OCI-LY1 (cell line): ENCODE data around the gene CSNK1G2.

ENCODE experiments used
- H2AFZ ChIP-seq: fragments of 200-600 bp; sonication (generic), shearing (Covaris generic); 2 replicates; pipeline ENCODE4 v1.6.0; 2014; ENCODE audit warnings: antibody characterized with exemption, mild to moderate bottlenecking, low read length
- H3F3A ChIP-seq: fragments of 200-600 bp; sonication (generic), shearing (Covaris generic); 2 replicates; pipeline ENCODE4 v1.6.0; 2014; ENCODE audit warnings: mild to moderate bottlenecking, antibody characterized with exemption, low read length, moderate library complexity; ENCODE audit not compliant: insufficient read depth
- H3K27ac ChIP-seq: fragments of 200-600 bp; sonication (generic); 2 replicates; pipeline ENCODE4 v1.5.1; 2014; ENCODE audit warnings: low read length, mixed run types, mild to moderate bottlenecking, low read depth; ENCODE audit not compliant: poor library complexity, severe bottlenecking
- H3K27me3 ChIP-seq: fragments of 200-600 bp; sonication (generic); 2 replicates; pipeline ENCODE4 v1.6.0; 2014; ENCODE audit warnings: antibody characterized with exemption, mild to moderate bottlenecking, low read length, moderate library complexity; ENCODE audit not compliant: insufficient read depth
- H3K36me3 ChIP-seq: fragments of 200-600 bp; sonication (generic); 2 replicates; pipeline ENCODE4 v1.6.1; 2014; ENCODE audit warnings: mild to moderate bottlenecking, antibody characterized with exemption, low read length, moderate library complexity, mixed read lengths; ENCODE audit not compliant: insufficient read depth
- H3K4me1 ChIP-seq: fragments of 200-600 bp; sonication (generic); 2 replicates; pipeline ENCODE4 v1.5.1; 2014; ENCODE audit warnings: mild to moderate bottlenecking, low read length, moderate library complexity; ENCODE audit not compliant: insufficient read depth, severe bottlenecking
- H3K4me2 ChIP-seq: fragments of 200-600 bp; sonication (generic), shearing (Covaris generic); 2 replicates; pipeline ENCODE4 v1.6.1; 2014; ENCODE audit warnings: low read length
- H3K4me3 ChIP-seq: fragments of 200-600 bp; sonication (generic); 2 replicates; pipeline ENCODE4 v1.5.1; 2014; ENCODE audit warnings: low read length, low read depth, mild to moderate bottlenecking, mixed read lengths; ENCODE audit not compliant: poor library complexity, severe bottlenecking
- H3K79me2 ChIP-seq: fragments of 200-600 bp; shearing (Covaris generic); 2 replicates; pipeline ENCODE4 v1.6.1; 2016; ENCODE audit warnings: mixed run types, low read length, mixed read lengths; ENCODE audit not compliant: insufficient read depth
- H3K9ac ChIP-seq: fragments of 200-600 bp; sonication (generic), shearing (Covaris generic); 2 replicates; pipeline ENCODE4 v1.6.1; 2014; ENCODE audit warnings: mild to moderate bottlenecking, low read length, mixed read lengths
- H3K9me2 ChIP-seq: fragments of 200-600 bp; sonication (generic), shearing (Covaris generic); 2 replicates; pipeline ENCODE4 v1.6.1; 2014; ENCODE audit warnings: low read depth, mild to moderate bottlenecking, low read length, mixed read lengths
- H3K9me3 ChIP-seq: fragments of 200-600 bp; shearing (Covaris generic); 2 replicates; pipeline ENCODE4 v1.6.1; 2014; ENCODE audit warnings: low read length, mixed read lengths
- H4K20me1 ChIP-seq: fragments of 200-600 bp; sonication (generic), shearing (Covaris generic); 2 replicates; pipeline ENCODE4 v1.6.0; 2016; ENCODE audit warnings: mild to moderate bottlenecking, low read length; ENCODE audit not compliant: insufficient read depth
- EZH2 ChIP-seq: fragments of 200-600 bp; sonication (generic), shearing (Covaris generic); IDR thresholded peaks from 2 replicates; pipeline ENCODE4 v1.8.0; 2017; ENCODE audit warnings: borderline replicate concordance, mixed run types, mild to moderate bottlenecking, antibody characterized with exemption, low read length, moderate library complexity, mixed read lengths
- TF ChIP-seq, protein P1 (sequence below): fragments of 200-600 bp; sonication (generic), shearing (Covaris generic); IDR thresholded peaks from 2 replicates; pipeline ENCODE4 v1.5.1; 2017; ENCODE audit warnings: mild to moderate bottlenecking, antibody characterized with exemption, low read length, moderate library complexity, mixed read lengths

The CSNK1G2 gene

DNA sequence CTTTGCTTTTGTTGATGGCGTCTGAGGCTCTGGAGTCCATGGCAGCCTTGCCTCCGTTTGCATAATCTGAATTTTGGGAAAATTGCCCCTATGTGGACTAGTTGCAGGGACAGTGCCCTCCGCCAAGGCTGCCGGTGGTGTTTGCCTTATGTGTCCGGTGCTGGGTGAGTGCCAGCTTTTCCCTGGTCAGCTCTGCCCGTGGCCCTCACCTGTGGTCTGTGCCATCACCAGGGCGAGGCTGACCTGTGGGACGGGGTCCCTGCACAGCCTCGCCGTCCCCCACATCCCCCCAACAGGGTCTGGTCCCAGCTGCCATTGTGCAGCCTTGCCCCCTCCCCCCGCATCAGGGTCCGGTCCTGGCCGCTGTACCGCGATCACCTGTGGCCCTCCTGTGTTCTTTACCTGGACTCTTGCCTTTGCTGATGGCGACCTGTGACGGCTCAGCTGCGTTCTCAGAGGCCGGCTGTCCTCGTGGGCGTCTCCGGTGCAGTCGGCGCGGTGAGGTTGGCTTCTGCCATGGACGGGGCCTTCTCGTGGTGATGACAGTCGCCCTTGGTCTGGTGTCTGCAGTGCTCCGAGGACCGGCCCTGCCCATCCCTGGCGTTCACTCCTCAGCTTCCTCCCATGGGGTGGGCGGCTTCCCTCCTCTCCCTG lies 12.6 kb downstream of the CSNK1G2 start:
- no peaks in the 10 kb centered on the region for H3K27me3 ChIP-seq
- no peaks in the 10 kb centered on the region for H3F3A ChIP-seq
- TF ChIP-seq, protein P1, sequence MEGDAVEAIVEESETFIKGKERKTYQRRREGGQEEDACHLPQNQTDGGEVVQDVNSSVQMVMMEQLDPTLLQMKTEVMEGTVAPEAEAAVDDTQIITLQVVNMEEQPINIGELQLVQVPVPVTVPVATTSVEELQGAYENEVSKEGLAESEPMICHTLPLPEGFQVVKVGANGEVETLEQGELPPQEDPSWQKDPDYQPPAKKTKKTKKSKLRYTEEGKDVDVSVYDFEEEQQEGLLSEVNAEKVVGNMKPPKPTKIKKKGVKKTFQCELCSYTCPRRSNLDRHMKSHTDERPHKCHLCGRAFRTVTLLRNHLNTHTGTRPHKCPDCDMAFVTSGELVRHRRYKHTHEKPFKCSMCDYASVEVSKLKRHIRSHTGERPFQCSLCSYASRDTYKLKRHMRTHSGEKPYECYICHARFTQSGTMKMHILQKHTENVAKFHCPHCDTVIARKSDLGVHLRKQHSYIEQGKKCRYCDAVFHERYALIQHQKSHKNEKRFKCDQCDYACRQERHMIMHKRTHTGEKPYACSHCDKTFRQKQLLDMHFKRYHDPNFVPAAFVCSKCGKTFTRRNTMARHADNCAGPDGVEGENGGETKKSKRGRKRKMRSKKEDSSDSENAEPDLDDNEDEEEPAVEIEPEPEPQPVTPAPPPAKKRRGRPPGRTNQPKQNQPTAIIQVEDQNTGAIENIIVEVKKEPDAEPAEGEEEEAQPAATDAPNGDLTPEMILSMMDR = no peak
- TF ChIP-seq EZH2 = no peak
- H3K79me2 ChIP-seq = peaks cover 10% of the 10 kb centered on the region
- H2AFZ ChIP-seq = no peak overlapping the region
- H3K4me3 ChIP-seq = no peak overlapping the region
- no peaks in the 10 kb centered on the region for H3K9me3 ChIP-seq
- no peak overlapping the region for H3K27ac ChIP-seq
- H3K36me3 ChIP-seq = peaks cover 30% of the 10 kb centered on the region; the same call in 1 of the 2 replicates
- H3K9ac ChIP-seq = no peak overlapping the region
- no peaks in the 10 kb centered on the region for H3K9me2 ChIP-seq
- no peak overlapping the region for H3K4me2 ChIP-seq
- H3K4me1 ChIP-seq = no peaks in the 10 kb centered on the region
- no peaks in the 10 kb centered on the region for H4K20me1 ChIP-seq

DNA sequence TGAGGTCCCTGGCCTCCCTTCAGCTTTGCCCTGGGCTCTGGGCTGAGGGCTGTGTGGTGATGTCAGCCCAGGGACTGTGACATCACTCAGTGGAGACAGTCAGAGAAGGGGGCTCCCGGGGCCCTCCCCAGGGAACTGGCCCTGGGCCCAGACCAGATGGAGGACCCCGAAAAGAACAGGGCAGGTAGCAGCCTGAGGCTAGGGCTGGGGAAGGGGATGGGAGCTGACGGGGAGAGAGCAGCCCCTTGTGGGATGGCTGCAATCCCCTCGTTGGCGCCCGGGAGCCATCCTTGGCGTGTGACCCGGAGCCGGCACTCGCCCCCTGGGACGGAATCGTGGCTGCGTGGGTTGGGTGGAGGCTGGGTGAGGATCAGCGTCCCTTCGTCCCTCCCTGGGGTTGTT lies 13.6 kb downstream of the CSNK1G2 start:
- H3K9ac ChIP-seq = no peak overlapping the region
- no peak overlapping the region for H3K4me2 ChIP-seq
- no peaks in the 10 kb centered on the region for H3K27me3 ChIP-seq
- H3K79me2 ChIP-seq = no peaks in the 10 kb centered on the region
- no peak overlapping the region for H3K27ac ChIP-seq
- no peaks in the 10 kb centered on the region for H3K9me3 ChIP-seq
- no peaks in the 10 kb centered on the region for H4K20me1 ChIP-seq
- H3F3A ChIP-seq = no peaks in the 10 kb centered on the region
- H2AFZ ChIP-seq = no peak overlapping the region
- peaks cover 20% of the 10 kb centered on the region; the same call in 1 of the 2 replicates for H3K36me3 ChIP-seq
- no peaks in the 10 kb centered on the region for H3K9me2 ChIP-seq
- TF ChIP-seq EZH2 = no peak
- TF ChIP-seq, protein P1 = no peak
- no peaks in the 10 kb centered on the region for H3K4me1 ChIP-seq
- no peak overlapping the region for H3K4me3 ChIP-seq

DNA sequence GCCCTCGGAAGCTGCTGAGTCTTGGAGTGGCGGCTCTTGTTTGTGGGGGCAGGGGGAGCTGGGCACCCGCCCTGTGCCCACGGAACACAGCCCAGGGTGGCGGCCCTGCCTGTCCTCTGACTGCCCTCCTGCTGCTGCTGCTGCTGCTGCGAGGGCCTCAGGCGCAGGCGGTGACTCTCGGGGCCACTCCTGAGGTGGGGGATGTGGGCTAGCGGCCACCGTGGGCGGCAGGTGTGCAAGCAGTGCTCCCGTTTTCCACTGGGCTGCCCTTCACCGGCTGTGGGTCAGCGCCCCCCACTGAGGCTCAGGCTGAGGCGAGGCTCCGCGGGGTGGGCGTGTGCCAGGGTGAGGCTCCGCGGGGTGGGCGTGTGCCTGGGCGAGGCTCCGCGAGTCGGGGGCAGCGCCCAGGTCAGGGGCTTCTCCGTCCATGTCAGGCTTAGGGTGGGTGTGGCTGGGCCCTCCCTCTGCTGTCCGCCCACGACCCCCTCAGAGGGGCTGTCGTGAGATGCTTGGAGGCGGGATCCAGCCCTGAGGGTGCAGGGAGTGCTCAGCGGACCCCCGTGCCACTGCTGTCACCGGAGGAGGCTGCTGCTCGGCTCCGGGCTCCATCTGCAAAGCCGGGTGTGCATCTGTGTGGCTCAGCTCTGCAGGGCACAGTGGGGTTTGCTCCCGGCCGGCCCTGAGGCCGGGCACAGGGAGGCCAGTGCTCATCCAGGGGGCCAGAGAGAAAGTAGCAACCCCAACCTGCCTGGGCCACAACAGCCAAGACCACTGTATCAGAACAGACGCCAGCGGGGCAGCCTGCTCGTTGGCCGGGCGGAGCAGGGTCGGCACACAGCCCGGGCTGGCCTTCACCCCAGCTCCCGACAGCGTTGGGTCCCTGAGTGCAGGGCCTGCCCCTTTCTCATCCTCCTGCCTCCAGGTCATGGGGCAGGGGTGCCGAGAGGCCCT lies 14.5 kb downstream of the CSNK1G2 start:
- no peaks in the 10 kb centered on the region for H3K27me3 ChIP-seq
- no peak overlapping the region for H3K4me3 ChIP-seq
- H3K9me2 ChIP-seq = no peaks in the 10 kb centered on the region
- H3K9me3 ChIP-seq = no peaks in the 10 kb centered on the region
- no peaks in the 10 kb centered on the region for H3F3A ChIP-seq
- H3K9ac ChIP-seq = no peak overlapping the region
- H4K20me1 ChIP-seq = no peaks in the 10 kb centered on the region
- H3K36me3 ChIP-seq = peaks cover 18% of the 10 kb centered on the region; the same call in 1 of the 2 replicates
- no peak for TF ChIP-seq EZH2
- TF ChIP-seq, protein P1 = no peak
- H3K4me1 ChIP-seq = peaks cover 8% of the 10 kb centered on the region
- no peak overlapping the region for H2AFZ ChIP-seq
- no peaks in the 10 kb centered on the region for H3K79me2 ChIP-seq
- no peak overlapping the region for H3K27ac ChIP-seq
- H3K4me2 ChIP-seq = no peak overlapping the region
